Naive thymus-derived CD4-positive, alpha-beta T cell (primary cell): ENCODE data around the gene POLDIP3. TPM values are rescaled to one million over a fixed set of nuclear protein-coding genes. Genes with fewer than 3 reads are reported as not detected.
"Not testable (repeated sequence)": the region's sequence is repeated elsewhere in the genome, so short reads cannot be mapped to it uniquely, and the experiment has no call there.

Experiments
- ATAC-seq: fragments of 150-1000 bp; cut with Tn5 transposase; 2 replicates; pipeline ENCODE4 v1.10.0; 2021; ENCODE audit warnings: mild to moderate bottlenecking, moderate library complexity
- CTCF ChIA-PET: fragments of 350-600 bp; sonication (Branson Sonifier 250); formaldehyde crosslinking; loops from one replicate; lab custom pipeline; 2021; ENCODE audit warnings: antibody characterized with exemption; lab: Charles Lee
- POLR2A ChIA-PET: fragments of 350-600 bp; sonication (Branson Sonifier 250); formaldehyde crosslinking; loops from one replicate; lab custom pipeline; 2021; ENCODE audit warnings: antibody characterized with exemption, inconsistent platforms; lab: Charles Lee
- DNase-seq, 9 donors: peaks; one replicate each; pipeline versions ENCODE4 v3.0.0 to v3.0.0-alpha.2; 2020 to 2022; ENCODE audit warnings: mixed read lengths in 1 of 9
- H3K27ac ChIP-seq: one replicate; pipeline ENCODE4 v1.7.0; 2013; ENCODE audit warnings: mild to moderate bottlenecking, low read depth, low read length, moderate library complexity
- H3K27me3 ChIP-seq, 2 donors: one replicate each; pipeline ENCODE4 v1.7.0; 2013; ENCODE audit warnings: low read length in 2 of 2, mild to moderate bottlenecking in 2 of 2, moderate library complexity in 2 of 2; ENCODE audit not compliant: control insufficient read depth in 2 of 2, insufficient read depth in 2 of 2
- H3K36me3 ChIP-seq, 3 experiments: 1 replicate in 2 of 3; 2 replicates in 1 of 3; pipeline ENCODE4 v1.7.0; 2013; ENCODE audit warnings: low read length in 3 of 3, mild to moderate bottlenecking in 3 of 3, moderate library complexity in 1 of 3; ENCODE audit not compliant: insufficient read depth in 3 of 3, control insufficient read depth in 2 of 3
- H3K4me1 ChIP-seq, 2 donors: one replicate each; pipeline ENCODE4 v1.7.0; 2013; ENCODE audit warnings: low read length in 2 of 2, mild to moderate bottlenecking in 2 of 2, moderate library complexity in 1 of 2; ENCODE audit not compliant: control insufficient read depth in 2 of 2, insufficient read depth in 2 of 2
- H3K4me3 ChIP-seq: 2 replicates; pipeline ENCODE4 v1.7.0; 2013; ENCODE audit warnings: mild to moderate bottlenecking, low read length
- H3K9me3 ChIP-seq, 3 experiments: 1 replicate in 2 of 3; 2 replicates in 1 of 3; pipeline ENCODE4 v1.7.0; 2013; ENCODE audit warnings: low read length in 3 of 3; ENCODE audit not compliant: control insufficient read depth in 2 of 3
- H3K27ac Mint-ChIP-seq, 9 donors: one replicate each; pipeline ENCODE4 v1.8.0; 2020 to 2022; ENCODE audit warnings: mixed read lengths in 9 of 9, mild to moderate bottlenecking in 8 of 9, moderate library complexity in 5 of 9, inconsistent platforms in 2 of 9
- H3K27me3 Mint-ChIP-seq, 5 donors: one replicate each; pipeline ENCODE4 v1.8.0; 2021 to 2022; ENCODE audit warnings: mixed read lengths in 5 of 5, mild to moderate bottlenecking in 1 of 5
- H3K36me3 Mint-ChIP-seq, 5 donors: one replicate each; pipeline ENCODE4 v1.8.0; 2020 to 2022; ENCODE audit warnings: mixed read lengths in 5 of 5, mild to moderate bottlenecking in 3 of 5, inconsistent platforms in 1 of 5
- H3K4me1 Mint-ChIP-seq, 7 donors: one replicate each; pipeline ENCODE4 v1.8.0; 2020 to 2022; ENCODE audit warnings: mixed read lengths in 7 of 7, mild to moderate bottlenecking in 3 of 7, inconsistent platforms in 1 of 7
- H3K4me3 Mint-ChIP-seq, 10 donors: one replicate each; pipeline ENCODE4 v1.8.0; 2020 to 2022; ENCODE audit warnings: mild to moderate bottlenecking in 10 of 10, mixed read lengths in 10 of 10, moderate library complexity in 6 of 10, inconsistent platforms in 2 of 10
- H3K9me3 Mint-ChIP-seq, 11 donors: one replicate each; pipeline ENCODE4 v1.8.0; 2020 to 2022; ENCODE audit warnings: mixed read lengths in 11 of 11, mild to moderate bottlenecking in 4 of 11, inconsistent platforms in 1 of 11, moderate library complexity in 1 of 11
- intact Hi-C, 2 donors: fragments of 100-400 bp; cut with micrococcal nuclease; formaldehyde crosslinking; loops; one replicate each; pipeline ENCODE4 v1.15.1; 2023
- polyA plus RNA-seq, 2 donors: library from polyadenylated mRNA; unstranded; fragments of 300-500 nt; fragmentation: Illumina TruSeq; gene quantifications; one replicate each; pipeline ENCODE4 v1.2.3, GENCODE V29; 2021
- total RNA-seq, 6 experiments: library from RNA in 5 of 6; stranded (reverse) in 5 of 6; gene quantifications; 1 replicate in 5 of 6; 2 replicates in 1 of 6; pipeline ENCODE4 v1.2.3 and lab custom pipeline; 2021 to 2026

POLDIP3 gene
- total and polyA plus RNA-seq, 7 experiments from 2014 or later = 60.7 to 109 (median 75.2) TPM

DNA sequence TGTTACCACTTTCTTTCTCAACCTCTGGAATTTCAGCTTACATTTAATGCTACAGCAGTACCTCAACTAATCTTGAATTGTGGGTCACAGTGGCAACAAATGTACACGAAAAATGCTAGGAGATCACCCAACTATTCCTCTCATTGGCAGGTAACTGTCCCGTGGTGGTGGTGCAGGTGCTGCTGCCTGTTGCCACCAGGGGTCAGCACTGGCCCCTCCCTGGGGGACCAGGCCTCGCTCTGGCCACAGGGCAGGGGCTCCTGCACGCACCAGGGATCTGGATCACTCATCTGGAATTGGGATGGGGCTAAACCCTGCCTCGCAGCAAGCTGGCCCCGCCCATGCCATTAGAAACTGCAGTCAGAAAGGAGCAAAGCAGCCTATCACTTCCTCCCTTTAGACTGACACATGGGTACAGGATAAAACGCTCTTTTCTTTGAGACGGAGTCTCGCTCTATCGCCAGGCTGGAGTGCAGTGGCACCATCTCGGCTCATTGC lies 6.9 kb upstream of the POLDIP3 start:
- no peaks in the 10 kb centered on the region for H3K9me3 Mint-ChIP-seq
- ATAC-seq = peak; percentile 86
- no peaks in the 10 kb centered on the region for H3K27me3 Mint-ChIP-seq
- intact Hi-C loops = loop anchor here in 1 of 2 donors (1.0 kb wide), 1 partner anchor 28 kb away; the partner anchor contains the start of gene CYB5R3
- no peak overlapping the region for H3K27ac ChIP-seq
- ChIA-PET POLR2A (interaction anchor here (0.9 kb wide), 1 partner anchor 9 kb away, joined by 3 read pairs; no protein-coding TSS in a partner anchor), CTCF (interaction anchor here (0.6 to 2.0 kb wide), 6 partner anchors 18 to 560 kb away, joined by 3 to 5 read pairs (median 3); partner anchors contain the start of gene CYB5R3)
- no peak overlapping the region for H3K4me3 Mint-ChIP-seq
- H3K4me1 Mint-ChIP-seq = peaks cover 0 to 11% (median 6%) of the 10 kb centered on the region in 7 donors
- peaks cover 0 to 7% (median 4%) of the 10 kb centered on the region in 5 donors for H3K36me3 Mint-ChIP-seq
- H3K9me3 ChIP-seq = no peaks in the 10 kb centered on the region
- H3K4me1 ChIP-seq = no peaks in the 10 kb centered on the region
- H3K27ac Mint-ChIP-seq = peak overlapping the region in 6 of 9 donors; percentile 18 to 70 (median 43)
- H3K27me3 ChIP-seq = no peaks in the 10 kb centered on the region
- DNase-seq = peak; percentile 19 to 63 (median 41)
- H3K36me3 ChIP-seq = peaks cover 0 to 36% (median 0%) of the 10 kb centered on the region in 3 experiments
- H3K4me3 ChIP-seq = no peak overlapping the region

DNA sequence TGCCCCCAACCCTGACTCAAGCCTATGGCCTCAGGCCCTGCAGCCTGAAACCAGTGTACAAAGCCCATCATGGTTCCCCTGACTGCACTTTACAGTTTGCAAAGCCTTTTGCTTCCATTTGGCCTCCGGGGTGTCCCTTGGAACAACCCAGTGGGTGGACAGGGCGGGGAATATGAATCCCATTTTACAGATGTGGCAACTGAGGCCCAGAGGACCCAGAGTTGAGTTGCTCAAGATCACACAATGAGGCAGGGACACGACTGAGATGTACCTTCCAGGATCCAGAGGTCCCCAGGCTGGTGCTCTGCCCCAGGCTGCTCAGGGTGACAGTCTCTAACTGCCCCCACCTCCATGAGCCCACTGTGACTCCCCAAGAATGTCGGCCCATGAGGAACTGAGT lies 5.4 kb upstream of the POLDIP3 start:
- Mint-ChIP-seq H3K4me1 (peaks cover 8 to 22% (median 13%) of the 10 kb centered on the region in 7 donors), H3K27ac (peak overlapping the region in 1 of 9 donors; percentile 38), H3K4me3 (no peak overlapping the region), H3K27me3 (peaks cover 0 to 1% (median 0%) of the 10 kb centered on the region in 5 donors), H3K36me3 (peaks cover 0 to 4% (median 0%) of the 10 kb centered on the region in 5 donors), H3K9me3 (peaks cover 0 to 5% (median 0%) of the 10 kb centered on the region in 11 donors)
- ChIA-PET CTCF (interaction anchor here (0.6 kb wide), 1 partner anchor 531 kb away, joined by 3 read pairs; no protein-coding TSS in a partner anchor), POLR2A (interaction anchor here (0.8 kb wide), 1 partner anchor 568 kb away, joined by 4 read pairs; no protein-coding TSS in a partner anchor)
- Histone ChIP-seq H3K27me3 (no peaks in the 10 kb centered on the region), H3K9me3 (no peaks in the 10 kb centered on the region), H3K27ac (no peak overlapping the region), H3K4me3 (no peak overlapping the region), H3K36me3 (peaks cover 0 to 26% (median 0%) of the 10 kb centered on the region in 3 experiments), H3K4me1 (peaks cover 0 to 5% of the 10 kb centered on the region in 2 donors)
- DNase-seq = no peak
- ATAC-seq = no peak
- intact Hi-C loops = no loop called here

DNA sequence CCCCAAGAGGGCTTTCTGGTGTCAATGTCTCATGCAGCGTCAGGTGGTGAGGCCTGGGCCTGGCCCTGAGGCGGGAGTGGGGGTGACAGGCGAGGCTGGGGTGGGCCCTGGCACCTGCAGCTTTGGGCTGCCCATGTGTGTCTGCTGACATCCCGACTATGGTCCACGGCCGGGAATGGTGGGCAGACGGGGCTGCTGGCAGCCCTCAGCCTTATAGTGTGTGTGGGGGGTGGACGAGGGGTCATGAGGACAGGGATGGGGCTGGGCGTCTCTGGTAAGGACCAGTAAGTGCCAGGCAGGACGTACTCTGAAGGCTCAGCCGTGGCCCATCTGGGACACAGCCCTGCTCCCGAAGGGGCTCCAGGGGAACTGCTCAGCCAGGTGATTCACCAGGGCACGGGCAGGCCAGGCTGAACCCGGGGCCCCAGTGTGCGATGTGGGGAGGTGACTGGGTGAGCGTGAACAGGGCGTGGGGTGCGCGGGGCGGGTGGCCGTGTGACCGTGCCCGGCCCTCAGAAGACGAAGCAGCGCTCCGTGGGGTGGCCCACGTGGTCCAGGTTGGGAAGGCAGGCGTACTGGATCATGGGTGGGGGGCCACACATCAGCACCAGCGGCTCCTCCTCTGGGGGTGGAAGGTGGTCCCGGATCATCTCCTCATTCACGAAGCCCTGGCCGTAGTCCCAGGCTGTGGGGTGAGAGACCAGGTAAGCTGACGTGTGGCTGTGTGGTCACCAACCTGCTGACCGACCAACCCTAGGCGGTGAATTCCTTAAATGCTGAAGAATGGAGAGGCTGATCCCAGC lies 4.8 kb upstream of the POLDIP3 start:
- DNase-seq = no peak
- Histone ChIP-seq H3K9me3 (no peaks in the 10 kb centered on the region), H3K27me3 (no peaks in the 10 kb centered on the region), H3K4me3 (no peak overlapping the region), H3K27ac (no peak overlapping the region), H3K36me3 (peaks cover 0 to 22% (median 0%) of the 10 kb centered on the region in 3 experiments), H3K4me1 (peaks cover 0 to 5% of the 10 kb centered on the region in 2 donors)
- peaks cover 0 to 5% (median 0%) of the 10 kb centered on the region in 5 donors for H3K27me3 Mint-ChIP-seq
- H3K9me3 Mint-ChIP-seq = peaks cover 0 to 8% (median 0%) of the 10 kb centered on the region in 11 donors
- ATAC-seq = no peak
- H3K4me3 Mint-ChIP-seq = no peak overlapping the region
- H3K27ac Mint-ChIP-seq = peak overlapping the region in 1 of 9 donors; percentile 56
- ChIA-PET POLR2A (interaction anchor here (0.6 to 0.8 kb wide), 2 partner anchors 569 to 620 kb away, joined by 3 to 4 read pairs; no protein-coding TSS in a partner anchor), CTCF (interaction anchor here (0.6 kb wide), 1 partner anchor 129 kb away, joined by 3 read pairs; no protein-coding TSS in a partner anchor)
- intact Hi-C loops = loop anchor here in 1 of 2 donors (10.0 kb wide), 1 partner anchor 935 kb away; the partner anchor contains the start of gene SNU13
- H3K36me3 Mint-ChIP-seq = peaks cover 0 to 4% (median 0%) of the 10 kb centered on the region in 5 donors
- H3K4me1 Mint-ChIP-seq = peaks cover 10 to 27% (median 14%) of the 10 kb centered on the region in 7 donors

DNA sequence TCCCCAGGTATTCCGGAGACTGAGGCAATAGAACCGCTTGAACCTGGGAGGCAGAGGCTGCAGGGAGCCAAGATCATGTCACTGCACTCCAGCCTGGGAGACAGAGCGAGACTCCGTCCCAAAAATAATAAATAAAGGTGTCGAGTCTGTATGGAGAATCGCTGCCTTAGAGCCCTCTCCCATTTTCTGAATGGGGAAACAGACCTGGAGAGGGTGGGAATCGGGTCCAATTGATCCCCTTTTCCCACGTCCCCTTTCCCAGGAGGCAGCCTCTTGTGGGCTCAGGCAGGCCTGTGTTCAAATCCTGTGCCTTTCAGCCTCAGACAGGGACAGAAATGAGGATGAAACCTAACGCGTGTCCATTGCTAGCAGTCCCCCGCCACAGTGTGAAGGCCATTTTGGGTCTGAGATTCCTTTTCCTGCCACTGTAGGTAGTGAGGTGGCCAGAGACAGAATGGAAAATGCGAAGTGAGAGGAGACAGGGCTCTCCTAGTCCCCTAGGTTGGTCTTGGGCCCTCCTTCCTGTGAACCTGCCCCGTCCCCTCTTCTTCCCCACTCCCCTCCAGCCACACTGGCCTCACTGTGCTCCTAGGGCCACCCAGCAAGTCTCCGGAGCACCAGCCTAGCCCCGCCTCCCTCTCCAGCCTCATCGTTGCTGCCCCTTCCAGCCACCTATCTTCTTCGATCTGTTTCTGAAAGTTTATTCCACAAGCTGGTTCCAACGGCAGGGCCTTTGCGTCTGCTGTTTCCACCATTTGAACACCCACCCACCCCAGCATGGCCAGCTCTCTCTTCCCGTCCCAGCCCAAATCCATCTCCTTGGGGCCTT lies 2.7 kb upstream of the POLDIP3 start:
- no peaks in the 10 kb centered on the region for H3K27me3 ChIP-seq
- Mint-ChIP-seq H3K9me3 (peaks cover 0 to 8% (median 0%) of the 10 kb centered on the region in 11 donors), H3K27me3 (peaks cover 0 to 5% (median 0%) of the 10 kb centered on the region in 5 donors), H3K27ac (peak overlapping the region in 8 of 9 donors; percentile 40 to 100 (median 65)), H3K36me3 (peaks cover 0 to 11% (median 0%) of the 10 kb centered on the region in 5 donors), H3K4me3 (peak overlapping the region in 5 of 10 donors; percentile 13 to 47 (median 33)), H3K4me1 (peaks cover 28 to 43% (median 30%) of the 10 kb centered on the region in 7 donors)
- peaks cover 15 to 20% of the 10 kb centered on the region in 2 donors for H3K4me1 ChIP-seq
- H3K36me3 ChIP-seq = peaks cover 0 to 3% (median 0%) of the 10 kb centered on the region in 3 experiments
- ChIA-PET CTCF (interaction anchor here (1.5 kb wide), 1 partner anchor 8 kb away, joined by 3 read pairs; no protein-coding TSS in a partner anchor), POLR2A (no interaction called here)
- H3K9me3 ChIP-seq = no peaks in the 10 kb centered on the region
- H3K27ac ChIP-seq = no peak overlapping the region
- H3K4me3 ChIP-seq = no peak overlapping the region
- no peak for ATAC-seq
- no peak for DNase-seq
- intact Hi-C loops = loop anchor here in 1 of 2 donors (10.0 kb wide), 1 partner anchor 933 kb away; the partner anchor contains the start of gene SNU13

DNA sequence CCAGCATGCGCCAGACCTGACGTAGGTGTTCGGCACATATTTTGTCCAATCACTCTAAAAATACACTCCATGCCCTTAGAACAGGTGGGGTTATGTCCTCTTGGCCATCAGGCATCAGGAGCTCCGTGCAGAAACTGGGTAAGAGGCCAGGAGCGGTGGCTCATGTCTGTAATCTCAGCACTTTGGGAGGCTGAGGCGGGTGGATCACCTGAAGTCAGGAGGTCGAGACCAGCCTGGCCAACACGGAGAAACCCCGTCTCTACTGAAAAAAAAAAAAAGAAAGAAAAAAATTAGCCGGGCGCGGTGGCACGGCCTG lies 1.1 kb upstream of the POLDIP3 start:
- CTCF ChIA-PET = interaction anchor here (0.7 kb wide), 1 partner anchor 241 kb away, joined by 3 read pairs; the partner anchor contains the start of gene ARFGAP3
- intact Hi-C loops = loop anchor here (1.0 to 10.0 kb wide), 9 partner anchors 33 to 931 kb away; partner anchors contain the start of genes NDUFA6 (in 2 of the 2), ARFGAP3 (in 1 of the 2), CYB5R3 (in 1 of the 2) and SERHL2 (in 1 of the 2)
- H3K36me3 Mint-ChIP-seq = peaks cover 0 to 16% (median 0%) of the 10 kb centered on the region in 5 donors
- H3K4me1 Mint-ChIP-seq = peaks cover 33 to 53% (median 43%) of the 10 kb centered on the region in 7 donors
- not testable (repeated sequence) for H3K9me3 ChIP-seq, ATAC-seq, H3K36me3 ChIP-seq, H3K27me3 Mint-ChIP-seq, H3K9me3 Mint-ChIP-seq, H3K27me3 ChIP-seq
- Histone ChIP-seq H3K27ac (peak overlapping the region; percentile 91), H3K4me3 (peak overlapping the region; percentile 91), H3K4me1 (peaks cover 28 to 33% of the 10 kb centered on the region in 2 donors)
- POLR2A ChIA-PET = interaction anchor here (0.5 to 3.5 kb wide), 13 partner anchors 8 to 1169 kb away, joined by 3 to 19 read pairs (median 4); partner anchors contain the start of genes ARFGAP3, CYB5R3, PHF5A and SMDT1
- peak overlapping the region; percentile 92 to 99 (median 94) for H3K4me3 Mint-ChIP-seq
- peak in 1 of 9 donors; percentile 30 for DNase-seq
- peak overlapping the region; percentile 98 to 100 (median 100) for H3K27ac Mint-ChIP-seq
